ENCODE measurements around the gene ZNF74.

Gene ZNF74

GRCh38 chr22:20456722-20457076 lies 62.7 kb downstream of the ZNF74 start:
- TF ChIP-seq BACH2 (CRISPR knock-in tag; IDR thresholded peaks at IDR 0.05; ENCODE audit: borderline replicate concordance) (no peak), CSRNP3 (CRISPR knock-in tag; IDR thresholded peaks at IDR 0.05) (no peak), ZC3H10 (CRISPR knock-in tag; IDR thresholded peaks at IDR 0.05) (no peak), ARNTL (CRISPR knock-in tag; IDR thresholded peaks at IDR 0.05; ENCODE audit: borderline replicate concordance, low read depth) (no peak), CREB5 (CRISPR knock-in tag; IDR thresholded peaks at IDR 0.05; ENCODE audit: low read depth) (no peak), ZNF565 (CRISPR knock-in tag; conservative IDR thresholded peaks at IDR 0.05; ENCODE audit: low read depth) (no peak), TCF4 (CRISPR knock-in tag; IDR thresholded peaks at IDR 0.05; ENCODE audit: borderline replicate concordance) (no peak), ZFP3 (CRISPR knock-in tag; IDR thresholded peaks at IDR 0.05) (no peak), PPARA (CRISPR knock-in tag; IDR thresholded peaks at IDR 0.05; ENCODE audit: borderline replicate concordance) (no peak), RARB (CRISPR knock-in tag; IDR thresholded peaks at IDR 0.05) (no peak)
- ATAC-seq: no peak; the same call in 2 of the 3 replicates

- ATAC-seq: no peak
- TF ChIP-seq ARNTL (CRISPR knock-in tag; IDR thresholded peaks at IDR 0.05; ENCODE audit: borderline replicate concordance, low read depth): no peak
- TF ChIP-seq ISL1 (CRISPR knock-in tag; IDR thresholded peaks at IDR 0.05): no peak
- no peak for TF ChIP-seq TOX (CRISPR knock-in tag; IDR thresholded peaks at IDR 0.05; ENCODE audit: borderline replicate concordance)
- no peak for TF ChIP-seq TCF4 (CRISPR knock-in tag; IDR thresholded peaks at IDR 0.05; ENCODE audit: borderline replicate concordance)
Observed at GRCh38 chr22:20457506-20458240, 63.7 kb downstream of the ZNF74 start.
